HFFc6 (cell line): Measurements from ENCODE around the gene PRKAR1A. TPM values are rescaled to one million over a fixed set of nuclear protein-coding genes. Genes with fewer than 3 reads are reported as not detected.

ENCODE experiments used
- DNase-seq: peaks from one replicate; pipeline ENCODE4 v3.0.0-alpha.2; 2018
- H3K27ac Mint-ChIP-seq: 2 replicates; pipeline ENCODE4 v1.8.0; 2020; ENCODE audit warnings: mild to moderate bottlenecking, mixed read lengths
- H3K27me3 Mint-ChIP-seq: 2 replicates; pipeline ENCODE4 v1.8.0; 2021; ENCODE audit warnings: mild to moderate bottlenecking, moderate library complexity, mixed read lengths; ENCODE audit not compliant: insufficient read depth
- H3K36me3 Mint-ChIP-seq: 2 replicates; pipeline ENCODE4 v1.8.0; 2021; ENCODE audit warnings: low read depth, mixed read lengths
- H3K4me1 Mint-ChIP-seq: 2 replicates; pipeline ENCODE4 v1.8.0; 2020; ENCODE audit warnings: low read depth, mixed read lengths
- H3K4me3 Mint-ChIP-seq: 2 replicates; pipeline ENCODE4 v1.8.0; 2020; ENCODE audit warnings: mild to moderate bottlenecking, moderate library complexity, mixed read lengths
- H3K9me3 Mint-ChIP-seq: 2 replicates; pipeline ENCODE4 v1.8.0; 2020; ENCODE audit warnings: mild to moderate bottlenecking, mixed read lengths
- CTCF ChIP-seq: fragments of 200-600 bp; sonication (generic); IDR thresholded peaks from 2 replicates; pipeline ENCODE4 v1.5.0; 2021; ENCODE audit warnings: antibody characterized with exemption, mild to moderate bottlenecking
- total RNA-seq, 6 experiments: library from RNA; stranded (reverse); fragmentation: NEBNext Ultra II Directional; extraction: Animal tissue kit (Norgen Biotek cat#: 25700); gene quantifications; 2 replicates in 1 of 6; 3 replicates in 5 of 6; pipeline ENCODE4 v1.2.3, GENCODE V29; 2021

The PRKAR1A gene
- total RNA-seq, 6 experiments from 2014 or later = 265 to 302 (median 292) TPM

- DNase-seq = no peak
- Mint-ChIP-seq H3K4me1 (peaks cover 10% of the 10 kb centered on the region; the same call in 1 of the 2 replicates), H3K27ac (no peak overlapping the region), H3K9me3 (no peaks in the 10 kb centered on the region), H3K27me3 (peaks cover 25% of the 10 kb centered on the region), H3K4me3 (no peak overlapping the region), H3K36me3 (no peaks in the 10 kb centered on the region)
- TF ChIP-seq CTCF = no peak
Measured at GRCh38 chr17:68598545-68598961, 86.3 kb downstream of the PRKAR1A start.

- Mint-ChIP-seq H3K4me1 (peaks cover 10% of the 10 kb centered on the region; the same call in 1 of the 2 replicates), H3K36me3 (no peaks in the 10 kb centered on the region), H3K9me3 (no peaks in the 10 kb centered on the region), H3K27ac (no peak overlapping the region), H3K27me3 (peaks cover 27% of the 10 kb centered on the region), H3K4me3 (no peak overlapping the region)
- TF ChIP-seq CTCF = no peak
- peak; percentile 55 for DNase-seq
Measured at GRCh38 chr17:68599091-68599490, 86.9 kb downstream of the PRKAR1A start.

- peak overlapping the region; percentile 44; the same call in 1 of the 2 replicates for H3K4me3 Mint-ChIP-seq
- no peak for TF ChIP-seq CTCF
- H3K27ac Mint-ChIP-seq = no peak overlapping the region
- no peaks in the 10 kb centered on the region for H3K36me3 Mint-ChIP-seq
- peaks cover 27% of the 10 kb centered on the region for H3K27me3 Mint-ChIP-seq
- no peaks in the 10 kb centered on the region for H3K9me3 Mint-ChIP-seq
- peaks cover 10% of the 10 kb centered on the region; the same call in 1 of the 2 replicates for H3K4me1 Mint-ChIP-seq
- DNase-seq = no peak
Measured at GRCh38 chr17:68599552-68600066, 87.4 kb downstream of the PRKAR1A start.

GRCh38 chr17:68600067-68600930 is 88.1 kb downstream of the PRKAR1A start:
- DNase-seq = no peak
- H3K27ac Mint-ChIP-seq = no peak overlapping the region
- H3K27me3 Mint-ChIP-seq = peaks cover 25% of the 10 kb centered on the region
- TF ChIP-seq CTCF = no peak
- H3K9me3 Mint-ChIP-seq = no peaks in the 10 kb centered on the region
- H3K4me1 Mint-ChIP-seq = peaks cover 10% of the 10 kb centered on the region; the same call in 1 of the 2 replicates
- no peaks in the 10 kb centered on the region for H3K36me3 Mint-ChIP-seq
- no peak overlapping the region for H3K4me3 Mint-ChIP-seq

Other genes starting within 250 kb of the PRKAR1A start
- under 1 TPM; 0.12 to 0.56 (median 0.38) TPM for gene SLC16A6, start 221.3 kb upstream of the PRKAR1A start, total RNA-seq
- gene ARSG, start 220.9 kb upstream of the PRKAR1A start, total RNA-seq = 1 to 10 TPM; 4.0 to 7.0 (median 5.0) TPM
- gene WIPI1, start 54.9 kb upstream of the PRKAR1A start, total RNA-seq = 10 to 100 TPM; 62.6 to 90.9 (median 84.9) TPM
- gene FAM20A, start 88.9 kb downstream of the PRKAR1A start, total RNA-seq = not detected